Pancreas (tissue), 10 donors: Measurements from ENCODE around the gene IQGAP3. TPM values are rescaled to one million over a fixed set of nuclear protein-coding genes. Genes with fewer than 3 reads are reported as not detected.

Experiments
- ATAC-seq, 4 donors: fragments of 200-7000 bp; cut with Tn5 transposase; one replicate each; pipeline versions ENCODE4 v1.8.0 to v1.9.1; 2020; ENCODE audit warnings: mild to moderate bottlenecking in 4 of 4, moderate library complexity in 4 of 4
- DNase-seq, 6 donors: peaks; one replicate each; pipeline ENCODE4 v3.0.0-alpha.2; 2020
- FAIRE-seq: peaks from 2 replicates; lab custom pipeline; 2012; peaks lifted over from hg19 to GRCh38; lab: Jason Lieb, UNC
- H3K27ac ChIP-seq, 4 donors: fragments of 200-600 bp; sonication (generic); 1 replicate in 3 of 4; 2 replicates in 1 of 4; pipeline versions ENCODE4 v1.5.0 to v1.8.0; 2020
- H3K27me3 ChIP-seq, 4 donors: fragments of 200-600 bp; one replicate each; pipeline ENCODE4 v1.8.0; 2021
- H3K36me3 ChIP-seq, 3 donors: fragments of 200-600 bp; sonication (generic) in 1 of 3; one replicate each; pipeline versions ENCODE4 v1.5.0 to v1.8.0; 2020 to 2021
- H3K4me1 ChIP-seq, 3 donors: fragments of 200-600 bp; one replicate each; pipeline ENCODE4 v1.8.0; 2021
- H3K4me3 ChIP-seq, 4 donors: fragments of 200-600 bp; sonication (generic) in 2 of 4; one replicate each; pipeline versions ENCODE4 v1.5.0 to v1.8.0; 2020 to 2021
- H3K9me3 ChIP-seq, 4 donors: fragments of 200-600 bp; one replicate each; pipeline ENCODE4 v1.8.0; 2021
- WGBS, 2 donors: extraction: QIAGEN DNeasy Blood & Tissue Kit; methylation state at CpG; one replicate each; pipeline ENCODE4 v1.1.7; 2013; 5-methylcytosine and 5-hydroxymethylcytosine counted together
- intact Hi-C, 3 donors: fragments of 100-400 bp; cut with DNase I; formaldehyde crosslinking; loops; one replicate each; pipeline versions ENCODE4 v1.11.1 to v1.14.2; 2022
- polyA plus RNA-seq, 2 donors: library from polyadenylated mRNA; stranded (reverse); fragments of 200-250 nt; gene quantifications; one replicate each; pipeline ENCODE4 v1.2.3, GENCODE V29; 2013
- total RNA-seq, 6 donors: library from RNA; stranded (reverse); fragmentation: NEBNext Ultra II Directional in 4 of 6; extraction: Animal tissue kit (Norgen Biotek cat#: 25700) in 4 of 6; gene quantifications; one replicate each; pipeline versions ENCODE4 v1.2.1 to v1.2.4, GENCODE V29; 2021 to 2023
- TF ChIP-seq, protein P1 (sequence below), 4 donors: fragments of 200-600 bp; sonication (generic) in 3 of 4; IDR thresholded peaks; one replicate each; pipeline versions ENCODE4 v1.5.0 to v1.8.0; 2021; ENCODE audit warnings: antibody characterized with exemption in 4 of 4
- donor health status: healthy with polysubstance abuse.
- donor health status: DM: no; HTN: no; CAD: no; lungs with moderate emphysema.
- donor health status: DM: no; HTN: no; CAD: no.
- donor health status: control.
- donor health status: control.
- donor health status: Bipolar disorder and iron deficiency.
- donor health status: DM: yes; HTN: yes; CAD: no.
- donor health status: DM: no; HTN: no; CAD: no.
- donor health status: DM: no; HTN: no; CAD: no.
- donor health status: DM: yes; HTN: yes; CAD: no.

The IQGAP3 gene
- total and polyA plus RNA-seq, 8 donors, result 0.02 to 0.90 (median 0.23) TPM; not detected in 1

DNA sequence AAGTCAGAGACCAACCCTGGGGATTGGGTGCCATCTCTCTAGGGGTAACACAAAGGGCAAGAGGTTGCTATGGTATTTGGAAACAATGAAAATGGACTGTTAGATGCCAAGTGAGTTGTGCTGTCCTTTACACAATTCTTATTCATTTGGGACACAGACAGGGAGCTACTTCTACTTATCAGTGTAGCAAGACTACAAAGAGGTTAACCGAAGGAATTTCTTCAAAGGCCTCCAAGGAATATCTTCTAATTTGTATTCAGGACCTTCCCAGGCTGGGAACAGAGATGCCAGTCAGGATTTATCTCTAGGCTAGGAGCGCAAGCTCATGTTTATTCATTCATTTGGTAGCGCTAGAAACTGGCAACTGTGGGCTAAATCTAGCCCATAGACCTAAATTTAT is 21.8 kb upstream of the IQGAP3 start:
- DNase-seq, result no peak
- Histone ChIP-seq H3K4me1 (peaks cover 0 to 8% (median 4%) of the 10 kb centered on the region in 3 donors), H3K27me3 (no peaks in the 10 kb centered on the region), H3K27ac (no peak overlapping the region), H3K9me3 (no peaks in the 10 kb centered on the region), H3K36me3 (peaks cover 0 to 13% (median 0%) of the 10 kb centered on the region in 3 donors), H3K4me3 (no peak overlapping the region)
- no peak for FAIRE-seq
- intact Hi-C loops, result no loop called here
- no peak for ATAC-seq
- 73 to 74% methylated on average over 3 of the region's 3 CpGs for WGBS, 2 donors
- TF ChIP-seq, protein P1, sequence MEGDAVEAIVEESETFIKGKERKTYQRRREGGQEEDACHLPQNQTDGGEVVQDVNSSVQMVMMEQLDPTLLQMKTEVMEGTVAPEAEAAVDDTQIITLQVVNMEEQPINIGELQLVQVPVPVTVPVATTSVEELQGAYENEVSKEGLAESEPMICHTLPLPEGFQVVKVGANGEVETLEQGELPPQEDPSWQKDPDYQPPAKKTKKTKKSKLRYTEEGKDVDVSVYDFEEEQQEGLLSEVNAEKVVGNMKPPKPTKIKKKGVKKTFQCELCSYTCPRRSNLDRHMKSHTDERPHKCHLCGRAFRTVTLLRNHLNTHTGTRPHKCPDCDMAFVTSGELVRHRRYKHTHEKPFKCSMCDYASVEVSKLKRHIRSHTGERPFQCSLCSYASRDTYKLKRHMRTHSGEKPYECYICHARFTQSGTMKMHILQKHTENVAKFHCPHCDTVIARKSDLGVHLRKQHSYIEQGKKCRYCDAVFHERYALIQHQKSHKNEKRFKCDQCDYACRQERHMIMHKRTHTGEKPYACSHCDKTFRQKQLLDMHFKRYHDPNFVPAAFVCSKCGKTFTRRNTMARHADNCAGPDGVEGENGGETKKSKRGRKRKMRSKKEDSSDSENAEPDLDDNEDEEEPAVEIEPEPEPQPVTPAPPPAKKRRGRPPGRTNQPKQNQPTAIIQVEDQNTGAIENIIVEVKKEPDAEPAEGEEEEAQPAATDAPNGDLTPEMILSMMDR (IDR thresholded peaks at IDR 0.05), result no peak

DNA sequence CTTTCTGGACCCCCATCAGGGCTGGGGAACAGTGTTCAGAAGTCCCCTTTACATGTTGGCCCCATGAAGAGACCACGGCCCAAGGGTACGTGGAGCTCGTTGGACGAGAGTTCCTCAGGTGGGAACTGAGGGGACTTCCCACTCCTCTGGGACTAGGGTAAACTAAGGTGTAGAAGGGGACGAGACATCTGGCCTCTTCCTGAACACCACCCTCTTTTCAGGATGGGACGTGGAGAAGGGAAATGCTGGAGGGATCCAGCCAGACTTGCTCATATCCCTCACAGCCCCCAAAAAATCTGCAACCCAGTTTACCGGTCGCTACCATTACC is 21.3 kb upstream of the IQGAP3 start:
- no peak for FAIRE-seq
- no peak for ATAC-seq

DNA sequence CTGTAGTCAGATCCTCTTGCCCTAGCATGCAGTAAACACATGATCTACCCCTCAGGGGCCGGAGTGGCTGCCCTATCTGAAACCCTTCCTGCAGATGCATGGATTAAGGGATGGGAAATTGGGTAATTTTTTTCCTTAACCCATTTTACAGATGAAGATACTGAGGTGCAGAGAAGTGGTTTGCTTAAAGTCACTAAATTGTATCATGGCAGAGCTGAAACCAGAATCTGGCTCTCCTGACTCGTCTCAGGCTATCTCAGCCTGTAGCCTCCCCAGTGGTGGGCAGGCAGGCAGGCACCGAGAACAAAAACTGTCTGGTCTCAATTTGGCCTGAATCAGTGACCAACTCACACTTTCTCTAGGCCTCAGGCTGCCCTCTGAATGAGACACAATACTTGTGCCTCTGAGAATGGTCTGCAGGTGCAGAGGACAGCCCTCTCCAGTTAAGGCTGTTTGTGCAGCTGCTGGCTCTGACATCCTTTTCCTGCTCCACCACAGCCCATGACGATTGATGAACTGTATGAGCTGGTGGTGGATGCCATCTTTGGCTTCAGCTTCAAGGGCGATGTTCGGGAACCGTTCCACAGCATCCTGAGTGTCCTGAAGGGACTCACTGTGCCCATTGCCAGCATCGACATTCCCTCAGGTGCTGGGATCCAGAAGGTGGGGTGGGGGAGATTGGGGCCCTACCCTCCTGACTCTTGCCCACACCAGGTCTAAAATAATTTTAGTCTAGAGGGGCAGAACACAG is 20.7 kb upstream of the IQGAP3 start:
- Histone ChIP-seq H3K4me1 (peaks cover 0 to 8% (median 4%) of the 10 kb centered on the region in 3 donors), H3K27me3 (no peaks in the 10 kb centered on the region), H3K36me3 (peaks cover 0 to 13% (median 0%) of the 10 kb centered on the region in 3 donors), H3K27ac (no peak overlapping the region), H3K4me3 (peak overlapping the region in 1 of 4 donors; percentile 92), H3K9me3 (no peaks in the 10 kb centered on the region)
- ATAC-seq (no peak), FAIRE-seq (no peak), DNase-seq (peak in 1 of 6 donors; percentile 20)
- intact Hi-C loops, result no loop called here
- TF ChIP-seq, protein P1 (IDR thresholded peaks at IDR 0.05), result no peak
- WGBS, 2 donors, result 77 to 78% methylated on average over 8 of the region's 8 CpGs

More for the DNA sequence above, 21.3 kb upstream of the IQGAP3 start:
- H3K27me3 ChIP-seq, result no peaks in the 10 kb centered on the region
- H3K9me3 ChIP-seq, result no peaks in the 10 kb centered on the region
- H3K4me3 ChIP-seq, result no peak overlapping the region
- WGBS, 2 donors, result 85 to 87% methylated on average over 8 of the region's 8 CpGs
- DNase-seq, result peak in 1 of 6 donors; percentile 23
- H3K4me1 ChIP-seq, result peaks cover 0 to 8% (median 4%) of the 10 kb centered on the region in 3 donors
- intact Hi-C loops, result no loop called here
- TF ChIP-seq, protein P1 (IDR thresholded peaks at IDR 0.05), result no peak
- peaks cover 0 to 13% (median 0%) of the 10 kb centered on the region in 3 donors for H3K36me3 ChIP-seq
- no peak overlapping the region for H3K27ac ChIP-seq

DNA sequence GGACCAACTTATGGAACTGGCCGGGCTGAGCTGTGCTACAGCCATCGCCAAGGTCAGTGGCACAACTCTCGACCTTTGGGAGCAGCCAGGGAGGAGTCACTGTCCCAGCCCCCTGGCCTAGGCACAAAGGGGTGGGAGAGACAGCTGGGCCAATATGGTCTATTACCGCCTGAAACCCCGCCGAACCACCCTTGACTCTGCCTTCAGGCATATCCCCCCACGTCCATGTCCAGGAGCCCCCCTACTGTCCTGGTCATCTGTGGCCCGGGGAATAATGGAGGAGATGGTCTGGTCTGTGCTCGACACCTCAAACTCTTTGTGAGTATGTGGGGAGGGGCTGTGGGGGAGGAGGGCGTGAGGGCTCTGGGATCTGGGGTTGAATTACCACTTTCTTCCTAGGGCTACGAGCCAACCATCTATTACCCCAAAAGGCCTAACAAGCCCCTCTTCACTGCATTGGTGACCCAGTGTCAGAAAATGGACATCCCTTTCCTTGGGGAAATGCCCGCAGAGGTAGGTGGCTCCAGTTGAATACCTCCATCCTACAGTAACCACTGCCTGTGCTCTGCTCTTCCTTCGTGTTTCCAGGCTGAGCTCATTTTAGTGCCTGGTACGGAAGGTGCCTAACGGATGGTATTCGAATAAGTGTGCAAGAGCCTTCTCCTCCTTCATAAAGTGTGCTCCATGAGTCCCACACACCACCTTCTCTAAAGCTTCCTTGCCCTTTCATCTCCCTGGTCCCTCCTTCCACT is 20.0 kb upstream of the IQGAP3 start:
- peaks cover 0 to 13% (median 0%) of the 10 kb centered on the region in 3 donors for H3K36me3 ChIP-seq
- DNase-seq (no peak), ATAC-seq (peak in 1 of 4 donors; percentile 2), FAIRE-seq (no peak)
- WGBS, 2 donors, result 47 to 51% methylated on average over 16 of the region's 16 CpGs
- H3K27ac ChIP-seq, result peak overlapping the region; percentile 47 to 76 (median 55)
- no peaks in the 10 kb centered on the region for H3K9me3 ChIP-seq
- H3K4me1 ChIP-seq, result peaks cover 0 to 8% (median 4%) of the 10 kb centered on the region in 3 donors
- peak overlapping the region; percentile 69 to 92 (median 74) for H3K4me3 ChIP-seq
- no peaks in the 10 kb centered on the region for H3K27me3 ChIP-seq
- intact Hi-C loops, result no loop called here
- TF ChIP-seq, protein P1 (IDR thresholded peaks at IDR 0.05), result no peak
